GM12891 (cell line): ENCODE data around the gene WDR7.
A peak's percentile ranks its signal among the peaks of the same experiment; 100 is the strongest.

Experiments used
- DNase-seq: peaks from one replicate; pipeline ENCODE4 v3.0.0; 2011; ENCODE audit warnings: low spot score; ENCODE audit not compliant: insufficient read length
- FAIRE-seq: peaks from 2 replicates; lab custom pipeline; 2011; peaks lifted over from hg19 to GRCh38; lab: Jason Lieb, UNC
- PAX5 ChIP-seq: IDR thresholded peaks from 2 replicates; pipeline ENCODE4 v1.6.1; 2011; ENCODE audit warnings: low read length, moderate library complexity, mild to moderate bottlenecking; ENCODE audit not compliant: insufficient read depth, severe bottlenecking
- POLR2A ChIP-seq: IDR thresholded peaks from 2 replicates; pipeline ENCODE4 v1.6.1; 2011; ENCODE audit warnings: low read depth, low read length, control low read depth
- POLR2AphosphoS5 ChIP-seq: IDR thresholded peaks from 2 replicates; pipeline ENCODE4 v1.6.1; 2011; ENCODE audit warnings: low read depth, low read length, control low read depth
- POU2F2 ChIP-seq: IDR thresholded peaks from 2 replicates; pipeline ENCODE4 v1.6.1; 2011; ENCODE audit warnings: low read depth, mild to moderate bottlenecking, control low read depth, low read length, moderate library complexity
- SPI1 ChIP-seq: IDR thresholded peaks from 2 replicates; pipeline ENCODE4 v1.6.1; 2011; ENCODE audit warnings: low read depth, low read length, control low read depth
- TAF1 ChIP-seq: IDR thresholded peaks from 2 replicates; pipeline ENCODE4 v1.6.1; 2011; ENCODE audit warnings: low read depth, low read length, control low read depth

The WDR7 gene

GRCh38 chr18:56676639-56677038 lies 25.5 kb downstream of the WDR7 start:
- TF ChIP-seq POLR2A = no peak
- no peak for TF ChIP-seq TAF1
- TF ChIP-seq POLR2AphosphoS5 = no peak
- TF ChIP-seq PAX5 = no peak
- no peak for TF ChIP-seq SPI1
- no peak for TF ChIP-seq POU2F2
- DNase-seq (no peak), FAIRE-seq (no peak)

DNA sequence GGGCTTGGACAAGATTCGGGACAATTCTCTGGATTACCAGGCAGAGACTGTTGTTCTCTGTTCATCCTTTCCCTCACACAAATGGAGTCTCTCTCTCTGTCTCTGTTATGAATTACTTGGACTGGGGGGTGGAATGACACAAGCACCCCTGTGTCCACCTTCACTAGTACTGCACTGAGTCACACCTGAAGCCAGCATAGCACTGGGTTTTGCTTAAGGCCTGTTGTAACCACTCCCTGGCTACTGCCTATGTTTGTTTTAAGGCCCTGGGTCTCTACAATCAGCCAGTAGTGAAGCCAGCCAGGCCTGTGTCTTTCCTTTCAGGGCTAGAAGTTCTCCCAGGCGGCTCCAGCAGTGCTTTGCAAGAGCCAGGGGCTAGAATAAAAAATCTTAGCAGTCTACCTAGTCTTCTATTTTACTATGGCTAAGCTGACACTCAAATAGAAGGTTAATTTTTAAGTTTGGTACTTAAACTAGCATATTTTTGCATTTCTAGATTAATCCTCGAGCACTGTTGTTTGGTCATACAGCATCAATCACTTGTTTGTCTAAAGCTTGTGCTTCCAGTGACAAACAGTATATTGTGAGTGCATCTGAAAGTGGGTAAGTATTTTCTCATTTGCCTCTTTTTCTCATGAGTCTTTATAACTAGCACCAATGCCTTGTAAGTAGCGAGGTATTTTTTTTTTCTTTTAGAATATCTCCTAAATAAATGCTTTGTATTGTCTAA lies 27.8 kb downstream of the WDR7 start:
- DNase-seq (no peak), FAIRE-seq (no peak)
- TF ChIP-seq POU2F2 (no peak), SPI1 (no peak), POLR2AphosphoS5 (no peak), POLR2A (no peak), PAX5 (no peak), TAF1 (no peak)

DNA sequence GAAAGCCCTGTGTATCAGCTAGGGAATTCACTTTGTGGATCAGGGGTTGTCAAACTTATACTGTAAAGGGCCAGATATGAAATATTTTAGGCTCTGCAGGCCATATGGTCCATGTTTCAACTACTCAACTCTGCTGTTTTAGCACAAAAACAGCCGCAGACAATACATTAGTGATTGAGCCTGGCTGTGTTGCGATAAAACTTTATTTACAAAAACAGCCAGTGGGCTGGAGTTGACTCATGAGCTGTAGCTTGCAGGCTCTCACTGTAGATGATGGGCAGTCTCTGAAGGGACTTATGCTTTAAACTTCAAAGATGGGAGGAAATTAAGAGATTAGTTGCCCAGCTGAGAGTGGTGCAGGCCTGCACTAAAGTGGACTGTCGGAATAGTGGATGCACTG lies 33.1 kb downstream of the WDR7 start:
- TF ChIP-seq TAF1 (no peak), SPI1 (no peak), POLR2A (no peak), POU2F2 (no peak), PAX5 (no peak), POLR2AphosphoS5 (no peak)
- DNase-seq (no peak), FAIRE-seq (no peak)

- DNase-seq (no peak), FAIRE-seq (no peak)
Measured at GRCh38 chr18:56691530-56691929, 40.4 kb downstream of the WDR7 start.

DNA sequence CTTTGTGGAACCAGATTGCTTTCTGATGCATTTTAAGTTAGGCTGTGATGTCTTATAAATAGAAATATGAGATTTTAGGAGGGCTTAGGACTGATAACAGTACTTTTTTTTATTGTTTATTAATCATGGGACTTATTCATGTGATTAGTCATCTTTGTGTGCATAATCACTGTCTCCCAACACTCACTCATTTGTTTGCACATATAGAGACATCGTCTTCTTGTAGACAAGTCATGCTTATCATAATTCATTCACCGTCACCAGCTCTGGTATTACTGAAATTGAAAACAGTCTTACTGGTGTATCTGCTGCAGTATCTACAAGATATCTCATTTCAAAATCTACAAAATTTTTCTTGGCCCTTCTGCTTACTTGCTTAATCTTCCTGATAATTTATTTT lies 45.8 kb downstream of the WDR7 start:
- no peak for FAIRE-seq
- TF ChIP-seq POLR2AphosphoS5 = no peak
- TF ChIP-seq PAX5 = no peak
- TF ChIP-seq SPI1 = no peak
- TF ChIP-seq POU2F2 = no peak
- no peak for TF ChIP-seq POLR2A
- TF ChIP-seq TAF1 = no peak
- no peak for DNase-seq

More at GRCh38 chr18:56691530-56691929, 40.4 kb downstream of the WDR7 start:
- TF ChIP-seq PAX5 (no peak), SPI1 (no peak), TAF1 (no peak), POLR2AphosphoS5 (no peak), POLR2A (no peak), POU2F2 (no peak)

- FAIRE-seq (no peak), DNase-seq (no peak)
- TF ChIP-seq PAX5 (no peak), TAF1 (no peak), POLR2A (no peak), POLR2AphosphoS5 (no peak), SPI1 (no peak), POU2F2 (no peak)
Measured at GRCh38 chr18:56702946-56703345, 51.8 kb downstream of the WDR7 start.

DNA sequence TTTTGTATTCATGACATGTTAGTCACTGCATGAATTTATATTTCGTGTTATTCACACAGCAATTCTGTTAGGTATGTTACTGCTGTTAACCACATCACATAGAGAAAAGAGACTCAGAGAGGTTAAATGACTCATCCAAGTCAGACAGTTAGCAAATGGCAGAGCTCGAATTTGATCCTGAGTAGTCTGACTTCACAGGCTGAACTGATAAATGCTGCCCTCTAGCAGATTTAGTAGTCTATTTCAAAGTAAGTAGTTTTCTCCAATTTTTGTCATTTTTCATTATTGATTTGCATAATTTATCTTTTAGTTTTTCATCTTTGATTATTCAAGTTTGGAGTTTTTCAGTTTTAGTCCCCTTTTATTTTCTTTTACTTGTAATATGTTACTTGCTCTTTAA lies 58.3 kb downstream of the WDR7 start:
- FAIRE-seq = no peak
- peak; percentile 9 for DNase-seq
- TF ChIP-seq SPI1 (no peak), TAF1 (no peak), POLR2A (no peak), POU2F2 (no peak), POLR2AphosphoS5 (no peak), PAX5 (no peak)

- no peak for TF ChIP-seq SPI1
- FAIRE-seq (no peak), DNase-seq (no peak)
Measured at GRCh38 chr18:56711708-56712445, 60.7 kb downstream of the WDR7 start.

- FAIRE-seq = no peak
- TF ChIP-seq POLR2A = no peak
- TF ChIP-seq POLR2AphosphoS5 = no peak
- TF ChIP-seq POU2F2 = no peak
- TF ChIP-seq SPI1 = no peak
- no peak for DNase-seq
Measured at GRCh38 chr18:56712761-56713160, 61.6 kb downstream of the WDR7 start.

DNA sequence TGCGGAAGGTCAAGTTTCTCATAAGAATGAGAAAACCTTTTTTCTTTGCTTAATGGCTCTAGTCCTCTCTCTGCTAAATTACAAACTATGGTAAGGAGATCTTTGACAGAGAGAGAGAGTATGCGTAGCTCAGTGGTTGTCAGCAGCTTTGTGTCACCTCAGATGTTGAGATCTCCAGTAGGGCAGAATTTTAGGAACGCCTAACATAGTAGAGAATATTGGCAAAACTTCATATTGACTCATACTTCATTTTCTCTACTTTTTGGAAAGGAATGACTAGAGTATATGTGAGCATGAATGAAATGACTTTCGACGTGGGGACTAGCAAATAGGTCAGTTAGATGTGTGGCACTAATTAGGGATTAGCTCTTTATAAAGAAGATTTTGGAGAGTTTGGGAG lies 64.0 kb downstream of the WDR7 start:
- TF ChIP-seq POLR2A = no peak
- TF ChIP-seq PAX5 = no peak
- TF ChIP-seq TAF1 = no peak
- no peak for TF ChIP-seq SPI1
- no peak for TF ChIP-seq POU2F2
- TF ChIP-seq POLR2AphosphoS5 = no peak
- FAIRE-seq (no peak), DNase-seq (no peak)
